NCI-H2196 (cell line): Measurements from ENCODE around the gene ATP13A4.

Experiments
- DNase-seq: peaks from one replicate; lab custom pipeline; 2025; ENCODE audit not compliant: unreplicated experiment; lab: John Stamatoyannopoulos, UW

The ATP13A4 gene, protein sequence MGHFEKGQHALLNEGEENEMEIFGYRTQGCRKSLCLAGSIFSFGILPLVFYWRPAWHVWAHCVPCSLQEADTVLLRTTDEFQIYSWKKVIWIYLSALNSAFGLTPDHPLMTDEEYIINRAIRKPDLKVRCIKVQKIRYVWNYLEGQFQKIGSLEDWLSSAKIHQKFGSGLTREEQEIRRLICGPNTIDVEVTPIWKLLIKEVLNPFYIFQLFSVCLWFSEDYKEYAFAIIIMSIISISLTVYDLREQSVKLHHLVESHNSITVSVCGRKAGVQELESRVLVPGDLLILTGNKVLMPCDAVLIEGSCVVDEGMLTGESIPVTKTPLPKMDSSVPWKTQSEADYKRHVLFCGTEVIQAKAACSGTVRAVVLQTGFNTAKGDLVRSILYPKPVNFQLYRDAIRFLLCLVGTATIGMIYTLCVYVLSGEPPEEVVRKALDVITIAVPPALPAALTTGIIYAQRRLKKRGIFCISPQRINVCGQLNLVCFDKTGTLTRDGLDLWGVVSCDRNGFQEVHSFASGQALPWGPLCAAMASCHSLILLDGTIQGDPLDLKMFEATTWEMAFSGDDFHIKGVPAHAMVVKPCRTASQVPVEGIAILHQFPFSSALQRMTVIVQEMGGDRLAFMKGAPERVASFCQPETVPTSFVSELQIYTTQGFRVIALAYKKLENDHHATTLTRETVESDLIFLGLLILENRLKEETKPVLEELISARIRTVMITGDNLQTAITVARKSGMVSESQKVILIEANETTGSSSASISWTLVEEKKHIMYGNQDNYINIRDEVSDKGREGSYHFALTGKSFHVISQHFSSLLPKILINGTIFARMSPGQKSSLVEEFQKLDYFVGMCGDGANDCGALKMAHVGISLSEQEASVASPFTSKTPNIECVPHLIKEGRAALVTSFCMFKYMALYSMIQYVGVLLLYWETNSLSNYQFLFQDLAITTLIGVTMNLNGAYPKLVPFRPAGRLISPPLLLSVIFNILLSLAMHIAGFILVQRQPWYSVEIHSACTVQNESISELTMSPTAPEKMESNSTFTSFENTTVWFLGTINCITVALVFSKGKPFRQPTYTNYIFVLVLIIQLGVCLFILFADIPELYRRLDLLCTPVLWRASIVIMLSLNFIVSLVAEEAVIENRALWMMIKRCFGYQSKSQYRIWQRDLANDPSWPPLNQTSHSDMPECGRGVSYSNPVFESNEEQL

DNA sequence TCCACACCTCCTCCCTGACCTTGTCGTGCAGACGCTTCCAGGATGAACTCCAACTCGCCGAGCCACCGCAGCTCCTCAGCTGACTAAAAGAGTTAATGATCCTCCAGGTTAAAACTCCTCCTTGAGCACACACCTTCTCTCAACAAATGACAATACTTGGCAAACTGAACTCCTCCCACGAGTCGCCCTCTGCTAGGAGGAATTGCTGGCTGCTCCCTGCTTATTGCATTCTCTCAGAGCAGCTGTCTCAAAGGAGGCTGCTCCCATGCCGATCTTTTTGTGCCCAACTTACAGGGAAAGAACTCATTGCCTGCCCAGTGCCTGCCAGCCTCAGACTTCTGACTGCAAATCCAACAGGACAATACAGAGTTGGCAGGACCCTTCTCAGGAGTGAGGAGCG lies at the start of gene ATP13A4:
Gene ATP13A4, minus strand, starts transcription at position 85 of the 400 bp plus-strand sequence. CDS start 96 bp downstream, outside the sequence.
- DNase-seq: no peak

DNA sequence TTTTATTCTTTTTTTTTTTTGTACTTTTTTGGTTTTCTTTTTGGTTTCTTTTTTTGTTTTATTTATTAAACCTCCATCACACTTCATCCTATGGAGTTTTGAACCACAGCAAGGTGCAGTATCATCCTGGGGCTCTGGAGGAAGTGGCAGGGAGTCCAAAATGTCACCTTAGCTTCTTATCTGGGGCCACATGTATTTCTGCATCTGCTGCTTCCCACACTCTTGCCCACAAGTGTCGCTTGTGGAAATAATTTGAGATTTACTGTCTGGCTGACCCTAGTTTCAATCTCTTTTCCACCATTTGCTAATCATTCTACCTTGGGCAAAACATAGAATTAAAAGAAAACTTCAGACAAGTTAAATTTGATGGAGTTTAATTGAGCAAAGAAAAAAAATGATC lies 44.7 kb upstream of the ATP13A4 start:
- DNase-seq: no peak

DNA sequence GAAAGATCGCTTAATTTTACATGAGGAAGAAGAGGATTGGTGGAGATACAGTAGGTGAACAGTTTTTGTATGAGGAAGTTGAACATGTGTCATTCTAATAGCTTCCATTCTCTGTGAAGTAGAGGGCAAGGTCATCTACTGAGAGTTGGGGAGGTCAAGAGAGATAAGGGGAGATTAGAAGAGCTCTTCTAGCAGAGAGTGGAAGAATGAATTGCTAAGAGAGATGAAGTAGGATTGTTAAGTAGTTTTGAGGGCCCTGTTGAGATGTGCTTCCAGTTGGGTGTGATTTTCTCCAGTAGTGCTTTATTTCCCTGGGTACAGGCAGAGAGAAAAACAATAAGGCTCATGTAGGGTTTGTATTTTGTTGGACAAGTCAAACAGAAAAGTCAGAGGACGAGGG lies 43.5 kb upstream of the ATP13A4 start:
- no peak for DNase-seq

DNA sequence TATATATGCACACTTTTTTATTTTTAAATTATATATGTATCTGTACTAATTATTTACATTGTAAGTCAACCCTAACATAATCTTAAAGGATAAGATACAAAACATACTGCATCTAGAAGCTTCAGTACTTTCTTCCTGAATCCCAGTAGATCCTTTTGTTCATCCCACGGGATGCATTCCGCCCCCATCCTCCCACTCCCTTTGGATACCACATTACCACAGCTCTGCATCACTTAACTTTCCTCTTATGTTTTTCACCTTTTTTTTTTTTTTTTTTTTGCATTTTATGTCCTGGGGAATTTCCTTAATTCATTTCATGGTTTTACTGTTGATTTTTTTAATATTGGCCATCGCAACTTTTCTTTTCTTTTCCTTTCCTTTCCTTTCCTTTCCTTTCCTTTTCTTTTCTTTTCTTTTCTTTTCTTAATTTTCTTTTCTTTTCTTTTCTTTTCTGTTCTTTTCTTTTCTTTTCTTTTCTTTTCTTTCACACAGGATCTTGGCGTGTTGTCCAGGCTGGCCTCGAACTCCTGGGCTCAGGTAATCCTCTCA lies 41.3 kb upstream of the ATP13A4 start:
- DNase-seq: no peak

DNA sequence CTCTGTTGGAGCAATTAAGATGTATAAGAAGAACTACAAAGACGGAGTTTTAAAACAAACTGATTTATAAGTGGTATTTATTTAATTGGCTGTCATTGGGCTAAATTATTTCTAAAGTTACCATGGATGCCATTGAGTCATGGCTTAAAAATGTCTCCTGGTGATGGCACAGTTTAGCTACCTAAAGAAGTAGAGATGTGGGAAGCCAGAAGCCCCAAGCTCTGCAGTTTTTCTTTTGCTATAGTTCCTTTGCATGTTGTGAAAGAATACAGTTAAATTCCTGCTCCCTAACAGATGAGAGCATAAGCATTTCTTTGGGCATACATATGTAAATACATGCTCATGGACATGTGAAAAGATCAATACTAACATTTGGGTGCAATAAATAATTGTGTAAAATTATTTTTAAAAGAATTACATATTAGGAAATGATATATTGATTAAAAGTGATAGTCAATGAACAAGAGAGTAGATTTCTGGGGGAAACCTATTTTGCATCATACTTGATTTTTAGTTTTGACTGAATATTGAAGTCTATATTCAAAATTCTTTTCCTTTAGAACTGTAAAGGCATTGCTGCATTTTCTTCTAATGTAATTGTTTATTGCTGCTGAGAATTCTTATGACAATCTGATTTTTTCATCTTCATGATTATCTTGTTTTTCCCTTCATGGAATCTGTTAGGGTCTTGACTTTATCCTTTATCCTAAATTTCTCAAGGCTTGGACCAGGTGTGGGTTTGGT lies 40.4 kb upstream of the ATP13A4 start:
- DNase-seq: no peak

DNA sequence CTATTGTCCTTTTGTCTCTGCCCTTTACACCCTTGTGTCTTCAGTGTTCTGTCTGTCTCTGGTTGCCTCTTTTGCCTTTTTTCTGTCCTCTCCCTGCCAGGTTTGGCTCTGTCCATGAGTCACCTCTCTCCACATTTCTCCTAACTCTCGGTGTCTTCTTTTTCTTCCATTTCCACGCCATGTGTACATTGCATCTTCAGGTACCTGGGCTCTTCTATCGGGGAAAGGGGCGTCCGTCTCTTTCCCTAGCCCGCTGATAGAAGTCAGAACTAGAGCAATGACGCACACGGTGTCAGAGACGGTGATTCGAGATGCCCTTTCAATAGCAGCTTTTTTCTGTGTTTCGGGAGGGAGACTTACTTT lies 39.0 kb upstream of the ATP13A4 start:
- peak; percentile 33 for DNase-seq

DNA sequence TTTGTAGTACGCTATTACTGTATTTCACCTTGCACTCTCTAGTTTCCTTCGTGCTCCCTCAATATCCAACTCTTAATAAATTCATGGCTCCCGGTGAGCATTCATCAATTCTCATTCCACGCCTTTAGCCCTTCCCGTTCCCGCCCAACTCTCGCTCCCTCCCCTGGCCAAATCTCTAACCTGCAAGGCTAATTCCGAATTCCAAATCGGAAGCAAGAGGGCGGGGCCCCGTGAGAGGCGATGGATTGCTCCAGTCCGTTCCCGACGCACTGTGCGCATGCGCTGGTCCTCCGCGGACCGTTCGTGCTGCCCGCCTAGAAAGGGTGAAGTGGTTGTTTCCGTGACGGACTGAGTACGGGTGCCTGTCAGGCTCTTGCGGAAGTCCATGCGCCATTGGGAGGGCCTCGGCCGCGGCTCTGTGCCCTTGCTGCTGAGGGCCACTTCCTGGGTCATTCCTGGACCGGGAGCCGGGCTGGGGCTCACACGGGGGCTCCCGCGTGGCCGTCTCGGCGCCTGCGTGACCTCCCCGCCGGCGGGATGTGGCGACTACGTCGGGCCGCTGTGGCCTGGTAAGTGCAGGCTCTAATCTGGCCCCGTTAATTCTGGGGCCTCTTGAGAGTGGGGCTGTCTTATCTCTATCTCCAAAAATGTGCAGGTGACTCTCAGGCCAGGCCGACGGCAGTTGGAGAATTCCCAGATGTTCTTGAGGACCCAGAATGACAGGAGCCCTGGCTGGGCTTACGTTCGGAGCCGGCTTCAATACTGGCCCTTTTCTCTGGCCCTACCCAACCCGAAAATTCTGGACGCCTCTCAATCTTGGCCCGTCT lies 38.4 kb upstream of the ATP13A4 start, which contains the start of gene OPA1:
Gene OPA1, plus strand, starts transcription at position 368 of the 827 bp plus-strand sequence. Its CDS starts 170 bp downstream, at position 538.
- peak; percentile 100 for DNase-seq

DNA sequence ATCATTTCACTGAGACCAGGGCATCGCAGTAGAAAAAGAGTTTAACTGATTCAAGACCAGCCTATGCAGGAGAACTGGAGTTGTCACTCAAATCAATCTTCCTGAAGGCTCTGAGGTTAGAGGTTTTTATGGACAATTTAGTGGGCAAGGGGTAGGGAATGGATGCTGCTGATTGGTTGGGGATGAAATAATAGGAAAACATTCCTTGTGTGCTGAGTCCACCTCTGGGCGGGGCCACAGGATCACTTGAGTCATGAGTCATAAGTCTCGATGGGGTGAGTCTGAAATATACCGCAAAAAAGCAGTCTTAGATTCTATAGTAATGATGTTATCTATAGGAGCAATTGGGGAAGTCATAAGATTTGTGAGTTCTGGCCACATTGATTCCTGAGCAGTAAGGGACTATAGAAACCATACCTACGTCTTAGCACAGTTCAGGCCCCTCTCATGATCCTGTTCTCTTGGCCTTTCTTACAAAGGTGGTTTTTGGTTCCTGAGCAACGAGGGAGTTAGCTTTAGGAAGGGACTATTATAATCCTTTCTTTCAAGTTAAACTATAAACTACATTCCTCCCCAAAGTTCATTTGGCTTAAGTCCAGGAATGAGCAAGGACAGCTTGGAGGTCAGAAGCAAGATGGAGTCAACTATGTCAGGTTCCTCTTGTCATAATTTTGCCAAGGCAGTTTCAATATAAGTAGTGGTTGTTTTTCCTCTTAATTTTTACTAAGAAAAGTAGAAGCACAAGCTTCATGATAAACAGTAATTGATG lies 35.6 kb upstream of the ATP13A4 start:
- no peak for DNase-seq

DNA sequence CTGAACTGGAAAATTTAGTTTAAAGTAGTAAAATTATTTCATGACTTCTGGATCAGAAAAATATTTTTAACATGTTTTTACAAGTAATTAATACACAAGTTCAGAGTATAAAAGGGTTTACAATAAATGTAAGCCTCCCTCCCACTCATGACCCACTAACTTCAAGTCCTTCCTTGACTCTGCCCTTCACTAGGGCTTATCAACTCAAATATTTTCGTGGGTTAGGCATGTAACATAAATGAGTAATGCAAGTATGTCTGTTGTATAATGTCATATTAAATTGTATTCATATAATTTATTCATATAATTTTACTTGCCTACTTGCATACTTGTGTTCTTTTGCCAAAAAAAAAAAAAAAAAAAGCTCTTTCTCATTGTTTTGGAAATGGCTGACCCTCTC lies 34.9 kb upstream of the ATP13A4 start:
- no peak for DNase-seq

DNA sequence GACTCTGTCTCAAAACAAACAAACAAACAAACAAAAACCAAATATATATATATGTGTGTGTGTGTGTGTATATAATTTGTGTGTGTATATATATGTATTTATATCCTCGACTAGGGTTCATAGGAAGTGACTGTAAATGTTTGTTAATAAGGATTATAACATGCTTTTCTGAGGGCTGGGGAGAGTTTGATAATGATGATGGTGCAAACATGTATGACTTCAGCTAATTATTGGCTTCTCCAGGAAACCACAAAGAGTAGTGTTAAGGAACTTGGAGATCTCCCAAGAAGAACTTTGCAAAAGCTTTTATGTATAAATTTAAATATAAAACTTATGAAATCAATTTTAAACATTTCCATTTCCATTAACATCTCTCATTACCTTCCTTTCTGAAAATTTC lies 34.4 kb upstream of the ATP13A4 start:
- no peak for DNase-seq

DNA sequence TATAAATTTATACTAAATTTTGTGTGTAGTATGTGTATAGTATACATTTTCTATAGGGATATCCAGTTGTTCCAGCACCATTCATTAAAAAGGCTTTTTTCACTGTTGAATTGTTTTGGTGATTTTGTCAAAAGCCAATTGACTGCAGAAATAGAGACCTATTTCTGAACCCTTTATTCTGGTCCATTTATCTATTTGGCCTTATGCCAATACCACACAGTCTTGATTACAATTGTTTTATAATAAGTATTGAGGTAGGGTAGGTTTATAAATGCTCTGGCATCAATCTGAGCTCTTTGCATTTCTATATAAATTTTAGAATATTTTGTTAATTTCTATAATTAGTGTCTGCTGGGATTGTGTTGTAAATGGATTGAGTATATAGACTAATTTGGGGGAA lies 31.8 kb upstream of the ATP13A4 start:
- DNase-seq: no peak

DNA sequence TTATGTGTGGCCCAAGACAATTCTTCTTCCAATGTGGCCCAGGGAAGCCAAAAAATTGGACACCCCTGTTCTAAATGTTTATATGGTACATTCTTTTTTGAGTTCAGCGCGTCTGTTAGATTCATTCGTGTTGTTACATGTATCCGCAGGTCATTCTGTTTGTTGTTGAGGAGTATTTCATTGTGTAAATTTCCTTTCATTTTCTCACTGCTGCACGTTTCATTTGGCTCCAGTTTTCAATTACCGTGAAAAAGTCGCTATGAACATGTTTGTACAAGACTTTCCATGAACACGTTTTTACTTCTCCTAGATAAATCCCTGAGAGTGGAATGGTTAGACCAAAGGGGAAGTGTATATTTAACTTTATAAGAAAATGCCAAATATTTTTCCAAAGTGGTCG lies 30.8 kb upstream of the ATP13A4 start:
- no peak for DNase-seq

DNA sequence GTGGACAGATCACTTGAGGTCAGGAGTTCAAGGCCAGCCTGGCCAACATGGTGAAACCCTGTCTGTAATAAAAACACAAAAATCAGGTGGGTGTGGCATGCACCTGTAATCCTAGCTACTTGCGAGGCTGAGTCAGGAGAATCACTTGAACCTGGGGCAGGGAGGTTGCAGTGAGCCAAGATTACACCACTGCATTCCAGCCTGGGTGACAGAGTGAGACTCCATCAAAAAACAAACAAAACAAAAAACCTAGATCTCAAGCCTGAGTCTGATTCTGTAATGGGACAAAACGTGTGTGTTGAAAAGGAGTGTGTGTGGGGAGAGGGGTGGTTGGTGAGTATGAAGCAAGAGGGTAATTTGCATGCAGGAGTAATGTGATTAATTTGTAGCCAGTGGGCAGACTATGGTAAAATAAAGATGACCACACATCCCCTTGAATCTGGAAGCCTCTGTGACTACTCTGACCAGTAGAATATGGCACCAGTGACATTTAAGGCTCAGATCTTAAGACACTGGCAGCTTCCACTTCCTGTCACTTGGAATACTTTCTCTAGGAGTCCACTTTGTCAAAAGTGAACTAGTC lies 19.9 kb upstream of the ATP13A4 start:
- DNase-seq: no peak

DNA sequence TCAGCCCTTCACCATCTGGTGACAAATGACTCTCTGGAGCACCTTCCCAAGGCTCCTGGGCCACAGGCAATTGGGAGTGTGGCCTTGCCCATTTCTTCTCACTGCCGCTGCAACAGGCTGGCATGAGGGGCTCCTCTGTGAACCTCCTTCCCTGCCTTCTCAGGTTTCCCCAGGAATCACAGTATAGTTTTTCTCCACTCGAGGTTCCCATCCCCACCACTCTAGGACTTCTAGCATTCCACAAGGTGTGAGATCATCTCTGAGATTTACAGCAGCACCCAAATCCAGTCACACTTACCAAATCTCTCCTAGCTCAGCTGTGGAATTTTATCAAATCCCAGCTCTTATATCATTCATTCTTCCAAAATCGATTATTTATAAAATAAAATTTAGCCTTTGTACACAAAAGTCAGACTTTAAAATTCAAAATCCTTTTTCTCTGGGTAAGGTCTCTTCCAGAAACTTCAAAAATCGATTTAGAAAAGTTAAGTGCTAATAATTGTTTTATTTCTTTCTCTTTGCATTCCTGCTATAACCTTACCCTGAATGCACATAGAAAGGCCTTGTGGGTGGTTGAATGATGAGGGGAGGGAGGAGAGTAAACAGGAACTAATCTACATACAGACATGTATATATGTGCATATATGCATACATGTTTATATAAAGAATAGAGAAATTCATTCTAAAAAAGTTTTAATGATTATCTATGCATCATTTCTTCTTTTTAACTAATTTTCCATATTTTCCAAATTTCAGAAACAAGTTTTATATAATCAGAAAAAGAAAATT lies 18.9 kb upstream of the ATP13A4 start:
- no peak for DNase-seq

DNA sequence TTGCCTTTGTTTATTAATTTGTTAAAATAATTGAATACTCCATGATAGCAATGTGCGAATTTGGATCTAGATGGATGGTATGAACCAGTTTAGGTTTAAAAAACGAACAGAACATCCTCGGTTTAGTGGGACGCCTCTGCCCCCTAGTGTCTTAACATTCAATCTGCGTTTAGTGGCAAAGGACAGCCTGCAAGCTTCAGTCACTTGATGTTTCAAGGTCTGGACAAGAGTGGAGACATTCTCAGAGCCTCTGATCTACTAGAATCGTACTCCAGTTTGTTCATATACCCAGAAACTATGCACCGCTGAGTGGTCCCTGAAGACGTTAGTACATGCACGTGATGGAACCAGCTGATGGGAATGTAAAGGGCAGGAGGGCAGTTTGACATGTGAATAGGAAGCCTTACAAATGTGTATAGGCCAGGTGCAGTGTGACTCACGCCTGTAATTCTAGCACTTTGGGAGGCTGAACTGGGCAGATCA lies 17.8 kb upstream of the ATP13A4 start:
- peak; percentile 92 for DNase-seq

DNA sequence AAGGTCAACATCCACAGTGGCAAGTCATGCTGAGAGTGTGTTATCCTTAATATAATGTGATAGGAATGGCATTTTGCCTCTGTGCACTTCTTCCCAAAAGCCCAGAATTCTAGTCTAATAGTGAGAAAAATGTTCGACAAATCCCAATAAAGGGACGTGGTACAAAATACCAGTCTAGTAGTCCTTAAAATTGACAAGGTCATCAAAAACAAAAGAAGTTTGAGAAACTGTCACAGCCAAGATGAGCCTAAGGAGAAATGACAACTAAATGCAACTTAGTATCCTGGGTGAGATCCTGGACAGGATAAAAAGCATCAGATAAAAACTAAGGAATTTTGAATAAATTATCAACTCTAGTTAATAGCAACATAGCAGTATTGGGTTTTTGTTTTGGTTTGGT lies 14.4 kb upstream of the ATP13A4 start:
- DNase-seq: no peak

DNA sequence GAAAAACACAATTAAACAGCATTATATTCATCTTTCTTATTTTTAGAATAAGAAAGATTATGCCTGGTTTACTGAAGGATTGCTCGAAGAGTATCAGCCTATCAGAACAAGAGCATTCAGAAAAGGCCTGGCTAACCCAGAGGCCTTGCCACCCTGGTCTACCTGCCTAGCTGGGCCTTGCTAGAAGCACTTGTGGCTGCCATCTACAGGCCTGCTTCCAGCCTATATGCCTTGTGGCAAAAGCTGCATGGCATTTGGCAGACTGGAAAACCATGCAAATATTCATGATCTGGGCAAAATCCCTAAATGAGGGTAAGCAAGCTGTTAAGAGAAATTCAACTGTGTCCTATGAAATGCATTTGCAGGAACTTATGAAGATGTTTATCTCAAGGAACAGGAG lies 9.3 kb upstream of the ATP13A4 start:
- peak; percentile 66 for DNase-seq

DNA sequence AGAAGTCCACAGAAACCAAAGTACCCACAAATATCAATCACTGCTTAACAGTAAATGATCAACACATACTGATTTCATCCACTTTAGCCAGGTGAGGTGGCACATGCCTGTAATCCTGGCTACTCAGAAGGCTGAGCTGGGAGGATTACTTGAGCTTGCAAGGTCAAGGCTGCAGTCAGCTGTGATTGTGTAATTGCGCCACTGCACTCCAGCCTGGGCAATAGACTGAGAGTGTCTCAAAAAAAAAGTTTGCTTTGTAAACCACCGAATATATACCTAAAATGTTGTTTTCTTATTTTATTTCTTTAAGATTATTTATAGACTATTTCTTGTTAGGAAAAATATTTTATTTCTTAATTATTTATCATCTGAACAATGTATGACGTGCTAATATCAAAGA lies 8.7 kb upstream of the ATP13A4 start:
- no peak for DNase-seq
